PC-9 (cell line): ENCODE data around the gene TNFRSF12A. TPM values are rescaled to one million over a fixed set of nuclear protein-coding genes. Genes with fewer than 3 reads are reported as not detected.

Experiments
- BruUV-seq: library from RNA; stranded (reverse); fragments of 400-500 nt; replicated peaks from 2 replicates; lab custom pipeline; 2021; lab: Mats Ljungman, UMichigan
- CTCF ChIA-PET: fragments of 300-600 bp; sonication (Branson Sonifier 250); formaldehyde crosslinking; loops from one replicate; lab custom pipeline; 2022; ENCODE audit warnings: antibody characterized with exemption; lab: Charles Lee
- POLR2A ChIA-PET: fragments of 300-600 bp; sonication (Branson Sonifier 250); formaldehyde crosslinking; loops from one replicate; lab custom pipeline; 2022; ENCODE audit warnings: antibody characterized with exemption; ENCODE audit not compliant: unreplicated experiment; lab: Charles Lee
- DNase-seq, 2 experiments: peaks; one replicate each; pipeline versions ENCODE4 v3.0.0 to v3.0.0-alpha.2; 2015 to 2022; ENCODE audit warnings: mixed read lengths in 1 of 2
- H2AFZ ChIP-seq: fragments of 200-600 bp; sonication (generic); 2 replicates; pipeline ENCODE4 v1.8.1; 2017; ENCODE audit warnings: antibody characterized with exemption
- H3F3A ChIP-seq: fragments of 200-600 bp; sonication (generic); 2 replicates; pipeline ENCODE4 v1.8.1; 2017; ENCODE audit warnings: antibody characterized with exemption, mild to moderate bottlenecking, low read depth; ENCODE audit not compliant: insufficient read depth
- H3K27ac ChIP-seq: fragments of 200-600 bp; sonication (generic); 2 replicates; pipeline ENCODE4 v1.6.1; 2016; ENCODE audit warnings: mixed run types
- H3K27me3 ChIP-seq: fragments of 200-600 bp; sonication (generic); 2 replicates; pipeline ENCODE4 v1.6.1; 2016; ENCODE audit warnings: low read depth, mixed run types; ENCODE audit not compliant: insufficient read depth
- H3K36me3 ChIP-seq: fragments of 200-600 bp; sonication (generic); 2 replicates; pipeline ENCODE4 v1.6.1; 2016; ENCODE audit warnings: low read depth, mixed run types
- H3K4me1 ChIP-seq: fragments of 200-600 bp; sonication (generic); replicated peaks from 2 replicates; pipeline ENCODE4 v1.6.1; 2016; ENCODE audit warnings: mixed run types; ENCODE audit not compliant: insufficient read depth
- H3K4me2 ChIP-seq: fragments of 200-600 bp; sonication (generic); 2 replicates; pipeline ENCODE4 v1.6.1; 2017; ENCODE audit warnings: mixed run types
- H3K4me3 ChIP-seq: fragments of 200-600 bp; sonication (generic); 2 replicates; pipeline ENCODE4 v1.6.1; 2016; ENCODE audit warnings: mixed run types
- H3K79me2 ChIP-seq: fragments of 200-600 bp; sonication (generic); 2 replicates; pipeline ENCODE4 v1.6.1; 2017; ENCODE audit warnings: low read depth, mixed run types
- H3K9me2 ChIP-seq: fragments of 200-600 bp; sonication (generic); 2 replicates; pipeline ENCODE4 v1.8.1; 2017; ENCODE audit warnings: mild to moderate bottlenecking; ENCODE audit not compliant: insufficient read depth
- H3K9me3 ChIP-seq: fragments of 200-600 bp; sonication (generic); 2 replicates; pipeline ENCODE4 v1.8.1; 2016; ENCODE audit warnings: low read depth; ENCODE audit not compliant: insufficient read depth
- H4K20me1 ChIP-seq: fragments of 200-600 bp; sonication (generic); 2 replicates; pipeline ENCODE4 v1.8.1; 2017; ENCODE audit not compliant: insufficient read depth
- EZH2 ChIP-seq: fragments of 200-600 bp; sonication (generic); IDR thresholded peaks from 2 replicates; pipeline ENCODE4 v1.8.0; 2017; ENCODE audit warnings: antibody characterized with exemption, low read depth
- intact Hi-C: fragments of 100-400 bp; cut with micrococcal nuclease; formaldehyde crosslinking; loops from one replicate; pipeline ENCODE4 v1.10.0; 2022; ENCODE audit not compliant: unreplicated experiment
- total RNA-seq: library from RNA; stranded (reverse); gene quantifications from 2 replicates; pipeline ENCODE4 v1.2.3, GENCODE V29; 2021
- TF ChIP-seq, protein P1 (sequence below): fragments of 200-600 bp; sonication (generic); conservative IDR thresholded peaks from 2 replicates; pipeline ENCODE4 v1.6.1; 2017; ENCODE audit warnings: mixed run types, antibody characterized with exemption, mild to moderate bottlenecking, moderate library complexity

Gene TNFRSF12A
- total RNA-seq, 1 experiment from 2014 or later, result 226 TPM

- Histone ChIP-seq H3K4me1 (peaks cover 10% of the 10 kb centered on the region; the same call in 1 of the 2 replicates), H3K79me2 (no peaks in the 10 kb centered on the region), H3K9me2 (no peaks in the 10 kb centered on the region), H4K20me1 (no peaks in the 10 kb centered on the region), H3K4me3 (peak overlapping the region; percentile 88), H3K9me3 (no peaks in the 10 kb centered on the region), H2AFZ (peak overlapping the region; percentile 98), H3K36me3 (no peaks in the 10 kb centered on the region), H3K27me3 (no peaks in the 10 kb centered on the region), H3F3A (peaks cover 8% of the 10 kb centered on the region; the same call in 1 of the 2 replicates), H3K27ac (no peak overlapping the region), H3K4me2 (peak overlapping the region; percentile 82)
- intact Hi-C loops, result loop anchor here (1.0 to 5.0 kb wide), 6 partner anchors 28 to 108 kb away; partner anchors contain the start of gene ZNF205
- ChIA-PET POLR2A (interaction anchor here (0.6 kb wide), 2 partner anchors 20 to 91 kb away, joined by 3 to 4 read pairs; no protein-coding TSS in a partner anchor), CTCF (interaction anchor here (0.6 to 2.2 kb wide), 12 partner anchors 8 to 303 kb away, joined by 3 to 13 read pairs (median 3); partner anchors contain the start of gene ZNF205)
- peak; percentile 71 to 98 for DNase-seq
- no TSS peak for BruUV-seq
- TF ChIP-seq, protein P1, sequence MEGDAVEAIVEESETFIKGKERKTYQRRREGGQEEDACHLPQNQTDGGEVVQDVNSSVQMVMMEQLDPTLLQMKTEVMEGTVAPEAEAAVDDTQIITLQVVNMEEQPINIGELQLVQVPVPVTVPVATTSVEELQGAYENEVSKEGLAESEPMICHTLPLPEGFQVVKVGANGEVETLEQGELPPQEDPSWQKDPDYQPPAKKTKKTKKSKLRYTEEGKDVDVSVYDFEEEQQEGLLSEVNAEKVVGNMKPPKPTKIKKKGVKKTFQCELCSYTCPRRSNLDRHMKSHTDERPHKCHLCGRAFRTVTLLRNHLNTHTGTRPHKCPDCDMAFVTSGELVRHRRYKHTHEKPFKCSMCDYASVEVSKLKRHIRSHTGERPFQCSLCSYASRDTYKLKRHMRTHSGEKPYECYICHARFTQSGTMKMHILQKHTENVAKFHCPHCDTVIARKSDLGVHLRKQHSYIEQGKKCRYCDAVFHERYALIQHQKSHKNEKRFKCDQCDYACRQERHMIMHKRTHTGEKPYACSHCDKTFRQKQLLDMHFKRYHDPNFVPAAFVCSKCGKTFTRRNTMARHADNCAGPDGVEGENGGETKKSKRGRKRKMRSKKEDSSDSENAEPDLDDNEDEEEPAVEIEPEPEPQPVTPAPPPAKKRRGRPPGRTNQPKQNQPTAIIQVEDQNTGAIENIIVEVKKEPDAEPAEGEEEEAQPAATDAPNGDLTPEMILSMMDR, result peak; percentile 85
- TF ChIP-seq EZH2, result no peak
Measured at GRCh38 chr16:3059041-3059722, 39.0 kb downstream of the TNFRSF12A start.

- CTCF ChIA-PET, result interaction anchor here (0.7 to 2.2 kb wide), 5 partner anchors 9 to 69 kb away, joined by 3 to 13 read pairs (median 7); no protein-coding TSS in a partner anchor
- H3K27ac ChIP-seq, result no peak overlapping the region
- H3K9me3 ChIP-seq, result no peaks in the 10 kb centered on the region
- no peaks in the 10 kb centered on the region for H4K20me1 ChIP-seq
- H3K4me2 ChIP-seq, result peak overlapping the region; percentile 82
- intact Hi-C loops, result loop anchor here (1.0 to 5.0 kb wide), 6 partner anchors 28 to 108 kb away; partner anchors contain the start of gene ZNF205
- H3K9me2 ChIP-seq, result no peaks in the 10 kb centered on the region
- peaks cover 10% of the 10 kb centered on the region; the same call in 1 of the 2 replicates for H3K4me1 ChIP-seq
- H3K27me3 ChIP-seq, result no peaks in the 10 kb centered on the region
- no peaks in the 10 kb centered on the region for H3K79me2 ChIP-seq
- TSS peak; percentile 93 for BruUV-seq
- TF ChIP-seq, protein P1, result no peak
- no peak for TF ChIP-seq EZH2
- peak overlapping the region; percentile 84 for H2AFZ ChIP-seq
- H3F3A ChIP-seq, result peaks cover 8% of the 10 kb centered on the region; the same call in 1 of the 2 replicates
- POLR2A ChIA-PET, result interaction anchor here (0.6 kb wide), 2 partner anchors 20 to 91 kb away, joined by 3 to 4 read pairs; no protein-coding TSS in a partner anchor
- H3K36me3 ChIP-seq, result no peaks in the 10 kb centered on the region
- H3K4me3 ChIP-seq, result peak overlapping the region; percentile 88; the same call in 1 of the 2 replicates
- no peak for DNase-seq
Measured at GRCh38 chr16:3059723-3060242, 39.6 kb downstream of the TNFRSF12A start.

DNA sequence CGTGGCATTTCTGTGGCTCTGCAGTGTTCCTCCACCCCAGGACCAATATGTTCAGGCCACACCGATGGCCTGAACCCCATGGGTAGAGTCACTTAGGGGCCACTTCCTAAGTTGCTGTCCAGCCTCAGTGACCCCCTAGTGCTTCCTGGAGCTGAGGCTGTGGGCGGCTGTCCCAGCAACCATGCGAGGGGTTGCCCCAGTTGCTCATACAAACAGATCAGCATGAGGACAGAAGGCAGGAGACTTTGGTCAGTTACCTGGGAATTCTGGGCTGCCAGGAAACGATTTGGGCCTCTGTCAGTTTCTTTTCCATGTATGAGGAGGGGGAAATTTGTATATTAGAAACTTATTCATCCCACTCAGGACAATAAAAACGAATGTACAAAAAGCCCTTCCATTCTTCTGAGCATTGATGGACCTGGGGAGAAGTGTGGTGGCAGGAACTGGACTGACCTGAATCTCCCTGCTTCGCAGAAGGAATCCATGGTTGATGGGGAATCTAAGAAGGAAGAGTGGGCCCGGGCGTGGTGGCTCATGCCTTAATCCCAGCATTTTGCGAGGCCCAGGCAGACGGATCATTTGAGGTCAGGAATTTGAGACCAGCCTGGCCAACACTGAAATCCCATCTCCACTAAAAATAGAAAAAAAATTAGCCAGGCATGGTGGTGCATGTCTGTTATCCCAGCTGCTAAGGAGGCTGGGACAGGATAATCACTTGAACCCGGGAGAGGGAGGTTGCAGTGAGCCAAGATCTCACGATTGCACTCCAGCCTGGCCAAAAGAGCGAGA, 40.4 kb downstream of the TNFRSF12A start:
- intact Hi-C loops, result no loop called here

More for the DNA sequence above, 40.4 kb downstream of the TNFRSF12A start:
- ChIA-PET POLR2A (no interaction called here), CTCF (interaction anchor here (1.1 to 2.2 kb wide), 3 partner anchors 10 to 69 kb away, joined by 3 to 13 read pairs (median 11); no protein-coding TSS in a partner anchor)
- no peaks in the 10 kb centered on the region for H3K27me3 ChIP-seq
- TF ChIP-seq EZH2, result no peak
- TF ChIP-seq, protein P1, result no peak
- no peaks in the 10 kb centered on the region for H3K9me2 ChIP-seq
- no peak overlapping the region for H3K4me3 ChIP-seq
- no peaks in the 10 kb centered on the region for H3K79me2 ChIP-seq
- H3K36me3 ChIP-seq, result no peaks in the 10 kb centered on the region
- H3K4me1 ChIP-seq, result peaks cover 10% of the 10 kb centered on the region; the same call in 1 of the 2 replicates
- H3K4me2 ChIP-seq, result no peak overlapping the region
- no peak overlapping the region for H3K27ac ChIP-seq
- BruUV-seq, result no TSS peak
- DNase-seq, result no peak
- H2AFZ ChIP-seq, result no peak overlapping the region
- H3F3A ChIP-seq, result peaks cover 8% of the 10 kb centered on the region; the same call in 1 of the 2 replicates
- no peaks in the 10 kb centered on the region for H4K20me1 ChIP-seq
- H3K9me3 ChIP-seq, result no peaks in the 10 kb centered on the region
